Pulmonary artery endothelial cell (primary cell): Measurements from ENCODE around the gene KHSRP. TPM values are rescaled to one million over a fixed set of nuclear protein-coding genes. Genes with fewer than 3 reads are reported as not detected.

Source experiments
- DNase-seq: peaks from one replicate; pipeline ENCODE4 v3.0.0-alpha.2; 2011; ENCODE audit warnings: low read depth, low spot score
- total RNA-seq: library from RNA; depleted of rRNA; stranded (reverse); fragments of >200 nt; gene quantifications from 2 replicates; pipeline ENCODE4 v1.2.3, GENCODE V29; 2014

Gene KHSRP, protein sequence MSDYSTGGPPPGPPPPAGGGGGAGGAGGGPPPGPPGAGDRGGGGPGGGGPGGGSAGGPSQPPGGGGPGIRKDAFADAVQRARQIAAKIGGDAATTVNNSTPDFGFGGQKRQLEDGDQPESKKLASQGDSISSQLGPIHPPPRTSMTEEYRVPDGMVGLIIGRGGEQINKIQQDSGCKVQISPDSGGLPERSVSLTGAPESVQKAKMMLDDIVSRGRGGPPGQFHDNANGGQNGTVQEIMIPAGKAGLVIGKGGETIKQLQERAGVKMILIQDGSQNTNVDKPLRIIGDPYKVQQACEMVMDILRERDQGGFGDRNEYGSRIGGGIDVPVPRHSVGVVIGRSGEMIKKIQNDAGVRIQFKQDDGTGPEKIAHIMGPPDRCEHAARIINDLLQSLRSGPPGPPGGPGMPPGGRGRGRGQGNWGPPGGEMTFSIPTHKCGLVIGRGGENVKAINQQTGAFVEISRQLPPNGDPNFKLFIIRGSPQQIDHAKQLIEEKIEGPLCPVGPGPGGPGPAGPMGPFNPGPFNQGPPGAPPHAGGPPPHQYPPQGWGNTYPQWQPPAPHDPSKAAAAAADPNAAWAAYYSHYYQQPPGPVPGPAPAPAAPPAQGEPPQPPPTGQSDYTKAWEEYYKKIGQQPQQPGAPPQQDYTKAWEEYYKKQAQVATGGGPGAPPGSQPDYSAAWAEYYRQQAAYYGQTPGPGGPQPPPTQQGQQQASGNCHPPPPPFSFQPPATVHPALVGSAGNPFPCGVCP
- total RNA-seq: 152 and 168 TPM in 2 replicates

GRCh38 chr19:6424195-6424938, at the start of gene KHSRP:
Gene KHSRP (minus strand): TSS chr19:6424811. CDS start chr19:6424701, 110 bp downstream.
- DNase-seq: no peak

GRCh38 chr19:6473647-6474046, 49.0 kb upstream of the KHSRP start:
- no peak for DNase-seq

DNA sequence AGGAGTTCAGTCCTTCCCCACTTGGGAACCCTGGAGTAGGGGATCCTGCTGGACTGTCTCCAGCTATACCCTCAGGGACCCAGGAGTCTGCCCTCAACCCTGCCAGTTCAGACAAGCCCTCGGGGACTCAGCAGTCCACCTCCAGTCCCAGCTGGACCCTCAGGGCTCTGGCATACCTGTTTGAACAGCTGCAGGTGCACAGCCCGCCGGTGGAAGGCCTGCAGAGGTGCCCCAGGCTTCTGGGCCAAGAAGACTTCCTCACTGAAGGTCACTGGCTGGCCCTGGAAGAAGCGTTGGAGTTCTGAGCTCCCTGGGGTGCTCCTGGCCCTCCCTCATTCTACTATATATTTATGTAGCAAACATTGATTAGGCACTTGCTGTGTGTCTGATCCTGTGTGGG, 48.1 kb upstream of the KHSRP start:
- no peak for DNase-seq

- no peak for DNase-seq
Measured at GRCh38 chr19:6471076-6471475, 46.5 kb upstream of the KHSRP start.

DNA sequence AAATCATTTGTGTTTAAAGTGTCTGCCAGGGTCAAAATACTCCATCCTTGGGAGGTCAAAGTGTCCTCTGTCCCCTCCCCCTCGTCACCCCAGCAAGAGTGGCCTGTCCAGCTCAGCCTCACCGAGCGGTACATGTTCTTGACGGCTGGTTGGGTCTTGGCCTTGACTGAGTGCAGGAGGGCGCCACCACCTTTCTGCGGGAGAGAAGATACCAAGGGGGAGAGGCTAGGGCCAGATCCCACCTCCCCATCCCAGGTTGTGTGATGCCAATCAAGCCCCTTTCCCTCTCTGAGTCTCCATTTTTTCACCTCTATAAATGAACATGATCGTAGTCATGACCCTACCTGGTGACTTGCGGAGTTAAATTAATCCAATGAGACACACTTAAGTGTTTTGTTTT, 45.6 kb upstream of the KHSRP start:
- no peak for DNase-seq

DNA sequence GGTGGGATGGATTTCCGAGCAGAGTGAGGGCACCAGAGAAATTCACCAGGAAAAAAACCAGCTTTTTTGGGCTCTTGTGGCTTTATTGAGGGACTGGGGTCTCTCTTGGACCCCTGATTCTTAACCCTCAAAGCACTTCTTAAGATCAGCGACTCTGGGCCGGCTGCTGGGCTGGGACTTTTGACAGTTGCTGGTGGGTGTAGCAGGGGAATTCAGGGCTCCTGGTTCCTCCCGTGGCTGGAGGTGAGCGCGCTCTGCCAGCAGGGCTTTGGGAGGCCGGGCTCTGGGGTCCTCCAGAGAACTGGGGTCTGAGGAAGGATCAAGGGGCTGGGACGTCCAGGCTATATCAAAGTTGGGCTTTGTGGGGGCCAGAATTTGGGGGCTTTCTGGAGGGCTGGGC, 42.8 kb upstream of the KHSRP start:
- no peak for DNase-seq

DNA sequence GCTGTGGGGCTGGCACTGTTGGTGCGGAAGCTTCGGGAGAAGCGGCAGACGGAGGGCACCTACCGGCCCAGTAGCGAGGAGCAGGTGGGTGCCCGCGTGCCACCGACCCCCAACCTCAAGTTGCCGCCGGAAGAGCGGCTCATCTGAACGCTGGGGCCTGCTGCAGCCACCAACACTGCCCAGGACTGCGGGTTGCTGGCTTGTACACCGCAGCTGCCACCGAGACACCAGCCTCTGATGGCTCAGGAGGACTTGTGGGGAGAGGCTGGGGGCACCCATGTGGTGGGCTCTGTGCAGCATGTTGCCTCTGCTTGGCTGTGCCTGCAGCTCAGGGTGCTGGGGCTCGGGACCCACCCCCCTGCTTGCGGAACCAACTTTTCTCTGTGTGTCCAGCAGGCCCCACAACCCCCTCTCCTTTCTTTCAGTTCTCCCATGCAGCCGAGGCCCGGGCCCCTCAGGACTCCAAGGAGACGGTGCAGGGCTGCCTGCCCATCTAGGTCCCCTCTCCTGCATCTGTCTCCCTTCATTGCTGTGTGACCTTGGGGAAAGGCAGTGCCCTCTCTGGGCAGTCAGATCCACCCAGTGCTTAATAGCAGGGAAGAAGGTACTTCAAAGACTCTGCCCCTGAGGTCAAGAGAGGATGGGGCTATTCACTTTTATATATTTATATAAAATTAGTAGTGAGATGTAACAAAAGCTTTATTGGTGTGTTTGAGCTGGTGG, 42.1 kb upstream of the KHSRP start:
- DNase-seq: no peak

GRCh38 chr19:6465663-6466062, 41.1 kb upstream of the KHSRP start:
- no peak for DNase-seq

GRCh38 chr19:6465006-6465405, 40.4 kb upstream of the KHSRP start:
- no peak for DNase-seq

GRCh38 chr19:6464070-6464873, 39.7 kb upstream of the KHSRP start, which contains the start of gene CRB3:
Gene CRB3 (plus strand): TSS chr19:6464271. CDS start chr19:6464702, 431 bp downstream.
- DNase-seq: no peak

DNA sequence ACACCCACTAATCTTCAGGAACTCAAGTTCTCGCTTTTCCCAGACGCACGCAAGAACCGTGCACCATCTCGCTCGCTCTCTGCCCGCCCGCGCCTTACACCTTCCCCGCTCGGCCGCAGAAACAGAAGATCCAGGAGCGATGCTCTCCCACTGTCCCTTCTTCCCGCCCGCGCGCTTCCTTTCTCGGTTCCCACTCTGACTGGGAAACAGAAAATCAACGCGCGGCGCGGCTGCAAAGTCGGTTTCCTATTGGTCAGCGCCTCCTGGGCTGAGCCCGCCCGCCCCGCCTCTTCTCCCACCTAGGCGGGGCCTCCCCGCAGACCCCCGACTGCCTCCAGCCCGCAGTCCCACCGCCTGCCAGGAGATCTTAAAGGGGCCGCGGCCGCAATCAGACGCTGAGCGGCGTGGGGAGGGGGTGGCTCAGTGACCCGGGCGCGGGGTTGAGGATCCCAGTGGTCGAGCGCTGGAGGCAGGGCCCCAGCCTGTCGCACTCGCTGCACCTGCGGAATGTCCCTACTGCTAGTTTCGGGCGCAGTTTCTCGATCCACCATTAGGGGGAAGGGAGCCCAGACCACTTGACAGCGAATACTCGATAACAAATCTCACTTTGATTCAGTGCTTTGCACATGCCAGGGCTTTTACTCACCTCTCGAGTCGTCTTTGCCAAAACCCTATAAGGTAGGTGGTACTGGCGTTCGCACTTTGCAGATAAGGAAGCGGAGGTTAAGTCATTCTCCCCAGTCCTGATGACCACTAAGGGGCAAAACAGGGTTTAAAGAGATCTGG, 35.7 kb upstream of the KHSRP start:
- peak; percentile 92 for DNase-seq

GRCh38 chr19:6459262-6460098, 34.9 kb upstream of the KHSRP start, which contains the start of gene SLC25A23:
Gene SLC25A23 (minus strand): TSS chr19:6459792. CDS start chr19:6459628, 164 bp downstream.
- no peak for DNase-seq

DNA sequence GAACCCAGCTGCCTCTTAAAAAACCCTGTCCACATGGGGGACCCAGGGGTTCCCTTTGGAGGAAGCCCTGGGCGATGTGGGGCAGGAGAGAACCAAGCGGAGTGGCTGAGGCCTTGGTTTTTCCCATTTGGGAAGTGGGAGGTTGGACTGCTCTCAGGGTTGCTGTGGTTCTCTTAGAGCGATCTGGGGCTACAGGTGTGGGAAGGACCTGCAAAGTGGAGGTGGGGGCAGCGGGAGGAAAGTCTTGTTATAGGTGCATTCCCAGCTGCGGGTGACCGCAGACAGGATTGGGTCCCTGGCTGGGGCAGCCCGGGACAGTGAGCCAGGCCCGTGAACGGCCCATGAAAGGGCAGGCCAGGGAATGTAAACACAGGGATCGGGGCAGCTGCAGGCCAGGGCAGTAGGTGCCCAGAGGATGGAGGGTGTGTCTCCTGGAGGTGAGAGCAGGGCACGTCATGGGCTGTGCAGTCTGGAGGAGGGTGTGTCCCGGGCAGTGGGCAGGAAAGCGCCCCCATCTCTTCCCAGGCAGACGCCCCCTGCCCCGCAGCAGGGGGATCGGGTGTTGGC, 34.2 kb upstream of the KHSRP start:
- DNase-seq: no peak

DNA sequence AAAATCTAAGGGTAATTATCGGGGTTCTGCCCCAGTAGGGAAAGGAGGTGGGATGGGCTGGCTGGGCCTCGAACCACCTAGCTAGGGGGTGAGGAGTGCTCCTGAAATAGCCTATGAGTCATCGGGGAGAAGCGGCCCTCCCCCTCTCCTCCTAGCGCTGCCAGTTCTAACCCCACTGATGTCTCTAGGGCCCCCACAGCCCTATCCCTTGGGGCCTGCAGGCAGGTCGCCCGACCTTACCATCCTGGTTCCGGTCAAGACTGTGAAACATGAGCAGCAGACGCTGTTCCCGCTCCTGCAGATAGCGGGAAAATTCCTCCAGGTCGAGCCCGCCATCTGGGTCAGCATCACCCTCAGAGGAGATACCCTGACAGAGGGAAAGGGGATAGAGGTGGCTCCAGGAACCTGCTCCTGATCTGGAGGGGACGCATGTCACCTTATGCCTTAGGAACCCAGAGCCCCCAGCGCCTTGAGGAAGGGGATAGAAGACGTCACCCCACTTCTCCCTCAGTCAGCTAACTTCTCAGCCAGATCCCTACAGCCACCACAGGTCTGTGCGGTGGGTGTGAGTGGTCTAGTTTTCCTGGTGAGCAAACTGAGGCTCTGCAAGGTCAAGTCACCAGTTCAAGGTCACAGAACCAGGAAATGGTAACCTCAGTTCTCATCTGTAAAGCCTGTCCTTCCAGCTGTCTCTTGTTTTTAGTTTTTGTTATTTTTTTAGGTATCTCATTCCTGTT, 33.5 kb upstream of the KHSRP start:
- DNase-seq: no peak

- no peak for DNase-seq
Measured at GRCh38 chr19:6455924-6456323, 31.3 kb upstream of the KHSRP start.

GRCh38 chr19:6453951-6454565, 29.4 kb upstream of the KHSRP start:
- no peak for DNase-seq

DNA sequence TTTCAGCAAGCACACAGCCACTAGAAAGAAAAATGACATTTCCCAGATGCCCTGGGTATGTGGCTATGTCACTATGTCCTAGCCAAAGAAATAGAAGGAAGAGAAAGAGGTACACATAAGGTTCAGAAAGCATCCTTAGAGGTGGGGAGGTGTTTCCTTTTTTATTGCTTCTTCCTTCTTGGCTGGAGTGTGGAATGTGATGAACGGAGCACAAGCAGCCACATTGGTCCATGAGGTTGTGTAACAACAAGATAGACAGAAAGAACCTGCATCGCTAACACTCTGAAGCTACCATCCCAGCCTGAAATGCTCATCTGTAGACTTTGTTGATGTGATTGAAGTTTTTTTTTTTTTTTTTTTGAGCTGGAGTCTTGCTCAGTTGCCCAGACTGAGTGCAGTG, 28.3 kb upstream of the KHSRP start:
- no peak for DNase-seq
